HepG2 (cell line): Measurements from ENCODE around the gene OR4B1. TPM values are rescaled to one million over a fixed set of nuclear protein-coding genes. Genes with fewer than 3 reads are reported as not detected.

Source experiments
- ATAC-seq: fragments of 200-7000 bp; cut with Tn5 transposase; 3 replicates; pipeline ENCODE4 v1.9.1; 2020; ENCODE audit warnings: mild to moderate bottlenecking, moderate library complexity
- BruUV-seq: library from RNA; stranded (reverse); fragments of 400-500 nt; replicated peaks from 2 replicates; lab custom pipeline; 2021; lab: Mats Ljungman, UMichigan
- CTCF ChIA-PET: fragments of 300-600 bp; formaldehyde crosslinking; extraction: SDS; loops from one replicate; lab custom pipeline; 2021; ENCODE audit warnings: low total read pairs, inconsistent platforms, low intra/inter-chr PET ratio; lab: Yijun Ruan, JAX
- POLR2A ChIA-PET: fragments of 350-600 bp; sonication (Branson Sonifier 250); formaldehyde crosslinking; loops from one replicate; lab custom pipeline; 2020; ENCODE audit warnings: antibody characterized with exemption, inconsistent platforms; lab: Yijun Ruan, JAX
- DNase-seq: peaks from one replicate; pipeline ENCODE4 v3.0.0-alpha.2; 2015; ENCODE audit warnings: low spot score
- FAIRE-seq: peaks from 3 replicates; lab custom pipeline; 2011; peaks lifted over from hg19 to GRCh38; lab: Jason Lieb, UNC
- H2AFZ ChIP-seq: one replicate; pipeline ENCODE4 v1.6.1; 2011; ENCODE audit warnings: low read length, inconsistent platforms
- H3K27ac ChIP-seq: fragments of 300-600 bp; 3 replicates; pipeline ENCODE4 v1.8.0; 2011; ENCODE audit warnings: mixed run types, mild to moderate bottlenecking, mixed read lengths, low read length, inconsistent platforms; ENCODE audit not compliant: insufficient read depth; ENCODE audit errors: extremely low read length
- H3K27me3 ChIP-seq, 2 experiments: fragments of 200-600 bp in 1 of 2; 2 replicates in 1 of 2; 3 replicates in 1 of 2; pipeline versions ENCODE4 v1.6.0 to v1.8.0; 2011; ENCODE audit warnings: low read length in 2 of 2, mild to moderate bottlenecking in 2 of 2, moderate library complexity in 2 of 2, inconsistent platforms in 1 of 2; ENCODE audit not compliant: insufficient read depth in 2 of 2, control insufficient read depth in 1 of 2
- H3K36me3 ChIP-seq, 2 experiments: fragments of 200-600 bp in 1 of 2; replicated peaks in 1 of 2; 2 replicates in 1 of 2; 3 replicates in 1 of 2; pipeline versions ENCODE4 v1.5.1 to v1.8.0; 2011; ENCODE audit warnings: low read length in 2 of 2, inconsistent platforms in 1 of 2; ENCODE audit not compliant: insufficient read depth in 2 of 2, control insufficient read depth in 1 of 2
- H3K4me1 ChIP-seq: 2 replicates; pipeline ENCODE4 v1.5.1; 2012; ENCODE audit warnings: low read length, inconsistent platforms; ENCODE audit not compliant: insufficient read depth
- H3K4me2 ChIP-seq: 2 replicates; pipeline ENCODE4 v1.6.0; 2011; ENCODE audit warnings: low read depth, low read length, inconsistent platforms
- H3K4me3 ChIP-seq, 3 experiments: fragments of 200-600 bp in 1 of 3; sonication (generic), shearing (Covaris generic) in 1 of 3; replicated peaks in 1 of 3; 2 replicates each; pipeline ENCODE4 v1.5.1; 2011 to 2016; ENCODE audit warnings: low read length in 3 of 3, inconsistent platforms in 2 of 3, low read depth in 2 of 3, mild to moderate bottlenecking in 2 of 3, control low read depth in 1 of 3, mixed read lengths in 1 of 3; ENCODE audit not compliant: insufficient read depth in 1 of 3
- H3K79me2 ChIP-seq: one replicate; pipeline ENCODE4 v1.6.1; 2011; ENCODE audit warnings: low read length, inconsistent platforms; ENCODE audit not compliant: insufficient read depth
- H3K9ac ChIP-seq: 2 replicates; pipeline ENCODE4 v1.6.0; 2011; ENCODE audit warnings: mild to moderate bottlenecking, low read depth, low read length, inconsistent platforms; ENCODE audit not compliant: insufficient read depth
- H3K9me3 ChIP-seq: 2 replicates; pipeline ENCODE4 v1.5.1; 2012; ENCODE audit warnings: mild to moderate bottlenecking, low read length
- H4K20me1 ChIP-seq: 2 replicates; pipeline ENCODE4 v1.6.0; 2011; ENCODE audit warnings: inconsistent platforms, mild to moderate bottlenecking, low read length, moderate library complexity; ENCODE audit not compliant: insufficient read depth
- ETV6 ChIP-seq: sonication (generic); formaldehyde crosslinking; conservative IDR thresholded peaks from 2 replicates; pipeline ENCODE4 v1.4.0; 2020; ENCODE audit warnings: missing genetic modification reagents
- KMT2B ChIP-seq: IDR thresholded peaks from 2 replicates; pipeline ENCODE4 v1.6.1; 2016; ENCODE audit warnings: missing genetic modification reagents, missing compliant biosample characterization
- MATR3 ChIP-seq: sonication (generic); formaldehyde crosslinking; IDR thresholded peaks from 2 replicates; pipeline ENCODE4 v1.4.0; 2020; ENCODE audit warnings: missing genetic modification reagents
- NRL ChIP-seq: sonication (generic); formaldehyde crosslinking; IDR thresholded peaks from 2 replicates; pipeline ENCODE4 v1.5.0; 2020; ENCODE audit warnings: missing genetic modification reagents, mild to moderate bottlenecking, moderate library complexity, borderline replicate concordance
- ZNF143 ChIP-seq: sonication (generic); formaldehyde crosslinking; IDR thresholded peaks from 2 replicates; pipeline ENCODE4 v1.4.0; 2020; ENCODE audit warnings: missing genetic modification reagents
- ZNF788 ChIP-seq: sonication (generic); formaldehyde crosslinking; IDR thresholded peaks from 2 replicates; pipeline ENCODE4 v1.5.0; 2020; ENCODE audit warnings: mild to moderate bottlenecking, missing genetic modification reagents, borderline replicate concordance
- WGBS: methylation state at CpG from one replicate; pipeline ENCODE4 v1.1.6; 2017; ENCODE audit warnings: low lambda C conversion rate; 5-methylcytosine and 5-hydroxymethylcytosine counted together
- in situ Hi-C: cut with HindIII; loops from 2 replicates; pipeline ENCODE4 v1.10.0; 2017; ENCODE audit warnings: low pct_unique_long_range_greater_than_20kb; ENCODE audit not compliant: extremely low pct_ligation_motif_present
- intact Hi-C: fragments of 100-400 bp; cut with micrococcal nuclease; formaldehyde crosslinking; loops from one replicate; pipeline ENCODE4 v1.10.0; 2022; ENCODE audit not compliant: unreplicated experiment
- polyA plus RNA-seq, 8 experiments: library from polyadenylated mRNA; depleted of rRNA in 3 of 8; stranded (reverse) in 7 of 8; unstranded in 1 of 8; fragments of >200 nt; fragmentation: Illumina TruSeq in 4 of 8; extraction: Trizol in 4 of 8; gene quantifications; 2 replicates each; pipeline versions ENCODE4 v1.2.1 to v1.2.3, GENCODE V29; 2011 to 2016; ENCODE audit warnings: low read depth in 4 of 8, missing spikeins in 1 of 8, mixed read lengths in 1 of 8; ENCODE audit not compliant: insufficient read depth in 1 of 8
- total RNA-seq, 5 experiments: library from RNA; depleted of rRNA; stranded (reverse); fragments of >200 nt; fragmentation: Illumina TruSeq; extraction: Trizol; gene quantifications; 2 replicates each; pipeline ENCODE4 v1.2.3, GENCODE V29; 2016; ENCODE audit warnings: low read depth in 1 of 5
- TF ChIP-seq, protein P1 (sequence below), 2 experiments: IDR thresholded peaks; 2 replicates each; pipeline ENCODE4 v1.6.1; 2011 to 2012; ENCODE audit warnings: low read length in 2 of 2, borderline replicate concordance in 1 of 2, low read depth in 1 of 2, mild to moderate bottlenecking in 1 of 2, moderate library complexity in 1 of 2
- TF ChIP-seq, protein P2 (sequence below): IDR thresholded peaks from 2 replicates; pipeline ENCODE4 v1.6.1; 2016

Gene OR4B1
- total and polyA plus RNA-seq, 2 of the 13 experiments (the other 11 are each of a cell fraction or from before 2014, with no cell fraction given): not detected

DNA sequence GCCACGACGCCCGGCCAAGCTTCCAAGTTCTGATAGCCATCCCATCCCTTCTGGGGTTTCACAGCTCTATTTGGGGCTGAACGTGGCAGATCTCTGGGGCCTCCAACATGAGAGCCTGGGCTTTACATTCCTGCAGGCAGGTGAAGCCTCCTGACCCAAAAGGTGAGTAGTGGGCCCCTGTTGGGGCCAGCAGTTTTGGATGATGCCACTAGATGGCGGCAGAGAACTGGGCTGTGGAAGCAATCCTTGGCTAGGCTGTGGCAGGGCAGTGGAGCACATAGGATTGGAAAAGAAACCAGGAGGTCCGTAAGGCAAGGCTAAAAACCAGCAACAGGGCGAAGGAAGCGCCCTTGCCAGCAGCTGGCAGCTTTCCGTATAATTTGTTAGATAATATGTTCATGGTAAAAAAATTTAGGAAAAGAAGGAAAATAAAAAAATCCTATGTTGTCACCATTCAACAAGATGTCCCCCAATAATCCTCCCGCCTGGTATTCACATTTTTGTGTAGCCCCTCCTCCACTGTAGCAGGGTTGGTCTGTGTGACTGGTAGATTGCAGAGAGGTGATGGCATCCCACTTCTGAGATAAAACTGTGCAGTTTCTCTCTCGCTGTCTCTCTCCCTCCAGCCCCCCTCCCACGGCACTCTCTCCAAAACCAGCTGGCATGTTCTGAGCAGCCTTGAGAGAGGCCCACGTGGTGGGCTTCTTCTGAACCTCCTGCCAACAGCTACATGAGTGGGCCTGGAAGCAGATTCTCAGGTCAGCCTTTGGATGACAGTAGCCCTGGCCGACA, 43.6 kb upstream of the OR4B1 start (continued):
- TF ChIP-seq, protein P1, sequence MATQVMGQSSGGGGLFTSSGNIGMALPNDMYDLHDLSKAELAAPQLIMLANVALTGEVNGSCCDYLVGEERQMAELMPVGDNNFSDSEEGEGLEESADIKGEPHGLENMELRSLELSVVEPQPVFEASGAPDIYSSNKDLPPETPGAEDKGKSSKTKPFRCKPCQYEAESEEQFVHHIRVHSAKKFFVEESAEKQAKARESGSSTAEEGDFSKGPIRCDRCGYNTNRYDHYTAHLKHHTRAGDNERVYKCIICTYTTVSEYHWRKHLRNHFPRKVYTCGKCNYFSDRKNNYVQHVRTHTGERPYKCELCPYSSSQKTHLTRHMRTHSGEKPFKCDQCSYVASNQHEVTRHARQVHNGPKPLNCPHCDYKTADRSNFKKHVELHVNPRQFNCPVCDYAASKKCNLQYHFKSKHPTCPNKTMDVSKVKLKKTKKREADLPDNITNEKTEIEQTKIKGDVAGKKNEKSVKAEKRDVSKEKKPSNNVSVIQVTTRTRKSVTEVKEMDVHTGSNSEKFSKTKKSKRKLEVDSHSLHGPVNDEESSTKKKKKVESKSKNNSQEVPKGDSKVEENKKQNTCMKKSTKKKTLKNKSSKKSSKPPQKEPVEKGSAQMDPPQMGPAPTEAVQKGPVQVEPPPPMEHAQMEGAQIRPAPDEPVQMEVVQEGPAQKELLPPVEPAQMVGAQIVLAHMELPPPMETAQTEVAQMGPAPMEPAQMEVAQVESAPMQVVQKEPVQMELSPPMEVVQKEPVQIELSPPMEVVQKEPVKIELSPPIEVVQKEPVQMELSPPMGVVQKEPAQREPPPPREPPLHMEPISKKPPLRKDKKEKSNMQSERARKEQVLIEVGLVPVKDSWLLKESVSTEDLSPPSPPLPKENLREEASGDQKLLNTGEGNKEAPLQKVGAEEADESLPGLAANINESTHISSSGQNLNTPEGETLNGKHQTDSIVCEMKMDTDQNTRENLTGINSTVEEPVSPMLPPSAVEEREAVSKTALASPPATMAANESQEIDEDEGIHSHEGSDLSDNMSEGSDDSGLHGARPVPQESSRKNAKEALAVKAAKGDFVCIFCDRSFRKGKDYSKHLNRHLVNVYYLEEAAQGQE (IDR thresholded peaks at IDR 0.05; ENCODE audit: borderline replicate concordance in 1 of 2, low read depth in 1 of 2, low read length in 2 of 2): no peak
- TF ChIP-seq, all 625 proteins: peak for 5

DNA sequence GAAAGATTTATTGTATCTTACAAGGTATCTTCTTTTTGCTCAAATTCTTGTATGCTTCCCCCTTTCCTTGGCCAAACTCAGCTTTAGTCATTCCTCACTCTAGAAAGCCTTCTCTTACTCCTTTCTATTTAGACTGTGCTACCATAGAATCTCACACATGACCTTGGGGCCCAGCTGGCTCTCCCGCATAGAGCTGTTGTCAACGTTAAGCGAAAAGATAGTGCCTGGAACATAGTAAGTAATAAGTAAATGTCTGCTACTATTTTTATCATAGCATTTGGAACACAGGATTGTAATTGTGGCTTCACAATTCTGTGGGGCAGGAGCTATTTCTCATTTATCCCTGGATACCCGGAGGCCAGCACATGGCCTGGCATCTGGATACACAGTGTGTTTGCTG, 38.9 kb upstream of the OR4B1 start:
- POLR2A ChIA-PET: no interaction called here
- DNase-seq: no peak
- intact Hi-C loops (loop anchor here (10.0 kb wide), 1 partner anchor 1347 kb away; no protein-coding TSS in a partner anchor), in situ Hi-C loops (no loop called here)
- no TSS peak for BruUV-seq
- Histone ChIP-seq H3K9ac (no peak overlapping the region), H3K4me3 (no peak overlapping the region), H4K20me1 (no peaks in the 10 kb centered on the region), H3K36me3 (no peaks in the 10 kb centered on the region), H3K27ac (no peak overlapping the region), H3K79me2 (no peaks in the 10 kb centered on the region), H3K4me2 (no peak overlapping the region), H3K4me1 (no peaks in the 10 kb centered on the region), H3K27me3 (no peaks in the 10 kb centered on the region), H3K9me3 (no peaks in the 10 kb centered on the region), H2AFZ (no peak overlapping the region)
- FAIRE-seq: no peak
- ATAC-seq: no peak
- CTCF ChIA-PET: no interaction called here
- TF ChIP-seq, protein P2, sequence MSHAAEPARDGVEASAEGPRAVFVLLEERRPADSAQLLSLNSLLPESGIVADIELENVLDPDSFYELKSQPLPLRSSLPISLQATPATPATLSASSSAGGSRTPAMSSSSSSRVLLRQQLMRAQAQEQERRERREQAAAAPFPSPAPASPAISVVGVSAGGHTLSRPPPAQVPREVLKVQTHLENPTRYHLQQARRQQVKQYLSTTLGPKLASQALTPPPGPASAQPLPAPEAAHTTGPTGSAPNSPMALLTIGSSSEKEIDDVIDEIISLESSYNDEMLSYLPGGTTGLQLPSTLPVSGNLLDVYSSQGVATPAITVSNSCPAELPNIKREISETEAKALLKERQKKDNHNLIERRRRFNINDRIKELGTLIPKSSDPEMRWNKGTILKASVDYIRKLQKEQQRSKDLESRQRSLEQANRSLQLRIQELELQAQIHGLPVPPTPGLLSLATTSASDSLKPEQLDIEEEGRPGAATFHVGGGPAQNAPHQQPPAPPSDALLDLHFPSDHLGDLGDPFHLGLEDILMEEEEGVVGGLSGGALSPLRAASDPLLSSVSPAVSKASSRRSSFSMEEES (CRISPR knock-in tag): no peak
- TF ChIP-seq ZNF788 (CRISPR knock-in tag): no peak
- TF ChIP-seq KMT2B (CRISPR knock-in tag): no peak
- no peak for TF ChIP-seq ETV6
- TF ChIP-seq MATR3: no peak
- no peak for TF ChIP-seq NRL (CRISPR knock-in tag)
- no peak for TF ChIP-seq ZNF143
- 53% methylated on average over 4 of the region's 4 CpGs for WGBS
